Middle frontal gyrus (tissue), 1 donor: ENCODE measurements around the gene PIK3C2B.
A peak's percentile ranks its signal among the peaks of the same experiment; 100 is the strongest.

ENCODE experiments used
- DNase-seq: peaks from one replicate; pipeline ENCODE4 v3.0.0-alpha.2; 2015; ENCODE audit warnings: low spot score; ENCODE audit errors: extremely low spot score

PIK3C2B gene

GRCh38 chr1:204479387-204480136 lies 15.0 kb downstream of the PIK3C2B start:
- no peak for DNase-seq

GRCh38 chr1:204478921-204479320 lies 15.7 kb downstream of the PIK3C2B start:
- DNase-seq: no peak

DNA sequence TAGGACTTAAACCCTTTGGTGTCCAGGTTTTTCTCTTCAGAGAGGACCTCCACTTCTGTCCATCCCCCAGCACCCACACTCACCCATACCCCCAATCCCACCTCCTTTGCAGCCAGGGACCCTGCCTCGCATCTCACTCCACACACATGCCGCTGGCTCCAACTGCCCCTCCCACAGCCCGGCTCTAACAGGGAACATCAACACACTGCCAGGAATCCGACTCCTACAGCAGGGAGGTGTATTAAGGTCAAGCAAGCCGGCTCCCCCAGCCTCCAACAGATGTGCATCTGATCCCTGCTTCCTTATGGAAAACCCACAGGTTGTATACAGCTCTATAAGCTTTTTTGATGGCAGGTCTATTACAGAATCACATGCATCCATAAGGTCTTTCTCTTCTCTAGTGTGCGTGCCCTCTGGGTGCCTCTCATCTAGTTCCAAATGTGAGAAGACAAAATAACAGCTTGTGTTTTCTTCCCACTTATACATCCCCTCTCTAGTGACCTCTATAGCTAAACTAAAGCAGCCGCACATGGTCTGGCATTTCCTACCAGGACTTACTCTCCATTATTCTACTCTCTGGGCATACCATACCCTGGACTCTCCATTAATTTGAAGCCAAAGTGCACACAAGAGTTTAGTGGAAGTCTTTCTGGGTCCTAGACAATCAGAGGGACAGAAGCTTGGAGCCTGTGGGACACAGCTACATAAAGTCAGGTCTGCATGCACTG lies 16.3 kb downstream of the PIK3C2B start:
- DNase-seq: no peak

DNA sequence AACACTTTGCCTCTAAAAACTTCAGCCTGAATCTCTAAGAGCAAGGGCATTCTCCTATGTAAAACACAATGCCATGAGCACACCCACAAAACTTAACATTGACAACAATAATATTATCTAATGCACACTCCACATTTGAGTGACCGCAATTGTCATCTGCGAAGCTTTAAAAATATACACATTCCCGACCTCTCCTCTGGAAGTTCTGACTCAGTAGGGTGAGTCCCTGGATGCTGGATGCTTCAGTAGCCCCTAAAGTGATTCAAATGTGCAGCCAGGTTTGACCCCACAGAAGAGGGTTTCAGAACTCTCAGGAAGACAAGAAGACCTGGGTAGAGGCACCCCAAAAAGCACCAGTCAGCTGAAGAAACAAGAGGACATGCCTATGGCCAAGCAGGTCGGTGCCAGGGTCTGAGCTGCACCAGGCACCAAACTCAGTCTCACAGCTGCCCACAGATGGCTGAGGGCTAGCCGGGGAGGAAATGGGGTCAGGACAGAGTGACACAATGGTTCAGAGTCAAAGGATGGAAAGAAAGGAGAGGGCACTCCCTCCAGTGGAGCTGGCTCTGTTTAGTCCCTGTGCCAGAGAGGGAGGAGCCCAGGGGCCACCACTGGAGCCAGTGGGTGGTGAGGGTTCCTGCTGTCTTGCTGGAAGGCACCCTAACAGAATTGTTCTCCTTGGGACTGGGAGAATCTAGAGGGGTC lies 17.4 kb downstream of the PIK3C2B start:
- peak; percentile 41 for DNase-seq

DNA sequence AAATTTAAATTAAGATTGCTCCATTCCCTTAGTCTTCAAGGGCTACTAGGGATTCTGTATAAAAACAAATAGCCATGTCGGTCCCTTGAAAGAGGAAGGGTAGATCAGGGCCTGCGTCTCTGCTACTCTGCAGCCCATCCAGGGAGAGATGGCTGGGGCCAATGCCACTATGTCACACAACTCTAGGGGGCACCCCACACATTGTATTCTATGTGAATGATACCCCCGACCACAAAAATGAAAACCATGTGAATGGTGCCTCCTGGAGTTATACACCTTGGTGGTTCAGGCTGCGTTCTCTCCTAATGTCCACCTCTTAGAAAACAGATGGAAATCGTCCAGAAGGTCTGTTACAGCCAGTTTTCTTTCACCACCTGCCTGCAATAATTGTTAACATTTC lies 18.0 kb downstream of the PIK3C2B start:
- no peak for DNase-seq

DNA sequence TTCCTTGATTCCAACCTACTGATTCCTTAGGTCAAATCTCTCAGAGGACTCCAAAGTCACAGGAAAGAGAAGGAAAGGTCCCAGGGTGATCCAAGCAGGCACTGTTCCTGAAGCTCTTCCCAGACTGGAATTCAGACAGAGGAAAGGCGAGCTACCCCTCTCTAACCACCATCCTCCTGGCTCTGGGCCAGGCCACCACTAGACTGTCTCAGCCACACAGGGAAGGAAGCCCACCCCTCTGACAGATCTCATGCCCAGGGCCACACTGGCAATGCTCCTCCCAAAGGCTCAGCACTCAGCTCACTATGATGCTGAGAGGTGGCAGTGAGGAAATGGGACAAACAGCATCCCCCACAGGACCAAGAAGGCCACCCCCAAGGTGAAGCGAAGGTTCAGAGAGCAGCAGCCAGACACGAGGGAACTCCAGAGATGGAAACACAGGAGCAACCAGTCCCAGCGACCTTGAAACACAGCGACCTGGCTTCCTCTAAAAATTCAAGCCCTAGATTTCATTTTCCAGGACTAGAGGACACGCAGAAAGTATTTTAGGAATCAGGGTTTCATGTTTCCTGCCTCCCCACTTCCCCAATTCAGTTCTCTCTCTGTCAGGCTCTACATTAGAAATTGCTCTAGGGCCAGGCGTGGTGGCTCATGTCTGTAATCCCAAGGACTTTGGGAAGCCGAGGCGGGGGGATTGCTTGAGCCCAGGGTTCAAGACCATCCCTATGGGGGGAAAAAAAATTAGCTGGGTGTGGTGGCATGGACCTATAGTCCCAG lies 18.8 kb downstream of the PIK3C2B start:
- no peak for DNase-seq

- no peak for DNase-seq
These were observed 21.1 kb downstream of the PIK3C2B start for GRCh38 chr1:204473400-204473965.

DNA sequence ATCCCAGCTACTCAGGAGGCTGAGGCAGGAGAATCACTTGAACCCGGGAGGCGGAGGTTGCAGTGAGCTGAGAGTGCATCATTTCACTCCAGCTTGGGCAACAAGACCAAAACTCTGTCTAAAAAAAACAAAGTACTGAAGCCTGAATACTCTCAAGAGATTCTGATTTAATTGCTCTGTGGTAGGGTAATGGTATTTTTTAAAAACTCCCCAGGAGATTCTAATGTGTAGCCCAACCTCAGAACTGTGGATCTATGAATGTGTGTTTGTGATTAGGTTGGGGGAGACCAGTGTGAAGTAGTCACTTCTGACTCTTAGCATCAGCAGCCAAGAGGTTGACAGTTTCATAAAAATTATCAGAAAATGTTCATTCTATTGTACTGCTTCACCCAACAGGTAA lies 21.9 kb downstream of the PIK3C2B start:
- DNase-seq: no peak

- DNase-seq: no peak
These were observed 22.9 kb downstream of the PIK3C2B start for GRCh38 chr1:204471687-204472086.

DNA sequence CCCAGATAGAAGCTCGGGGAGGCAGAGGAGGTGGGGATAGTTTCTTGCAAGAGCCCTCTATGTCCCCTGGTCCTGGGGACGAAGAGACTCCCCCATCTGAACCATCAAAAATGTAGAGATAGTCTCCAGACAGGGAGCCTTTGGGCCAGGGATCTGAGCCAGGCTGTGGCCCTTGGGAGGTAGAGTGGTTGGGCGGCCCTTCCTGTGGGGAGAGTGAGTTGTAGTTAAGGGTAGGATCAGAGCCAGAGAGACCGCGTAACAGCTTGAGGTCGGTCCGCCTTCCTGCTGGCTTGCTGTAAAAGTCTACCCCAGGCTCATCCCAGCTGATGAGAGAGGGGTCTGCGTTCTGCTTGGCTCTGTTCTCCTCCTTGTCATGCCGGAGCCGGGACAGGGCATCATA lies 25.3 kb downstream of the PIK3C2B start:
- DNase-seq: no peak

- DNase-seq: no peak
These were observed 25.8 kb downstream of the PIK3C2B start for GRCh38 chr1:204468766-204469302.

DNA sequence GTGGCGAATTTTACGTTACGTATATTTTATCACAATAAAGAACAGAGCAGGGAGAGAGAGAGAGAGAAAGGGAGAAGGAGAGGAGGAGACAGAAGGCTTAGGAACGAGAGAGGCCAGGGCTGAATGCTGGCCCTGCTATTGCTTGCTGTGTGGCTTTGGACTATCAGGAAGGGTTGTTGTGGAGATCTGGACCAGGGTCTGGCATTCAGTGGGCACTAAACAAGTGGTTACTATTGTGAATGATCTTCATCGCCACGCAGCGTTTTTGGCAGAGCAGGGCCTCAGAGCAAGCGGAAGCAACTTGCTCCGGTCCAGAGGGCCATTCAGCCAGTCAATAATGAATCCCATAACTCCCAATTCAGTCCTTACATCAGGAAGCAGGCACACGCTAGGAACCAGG lies 26.4 kb downstream of the PIK3C2B start:
- DNase-seq: peak; percentile 54

DNA sequence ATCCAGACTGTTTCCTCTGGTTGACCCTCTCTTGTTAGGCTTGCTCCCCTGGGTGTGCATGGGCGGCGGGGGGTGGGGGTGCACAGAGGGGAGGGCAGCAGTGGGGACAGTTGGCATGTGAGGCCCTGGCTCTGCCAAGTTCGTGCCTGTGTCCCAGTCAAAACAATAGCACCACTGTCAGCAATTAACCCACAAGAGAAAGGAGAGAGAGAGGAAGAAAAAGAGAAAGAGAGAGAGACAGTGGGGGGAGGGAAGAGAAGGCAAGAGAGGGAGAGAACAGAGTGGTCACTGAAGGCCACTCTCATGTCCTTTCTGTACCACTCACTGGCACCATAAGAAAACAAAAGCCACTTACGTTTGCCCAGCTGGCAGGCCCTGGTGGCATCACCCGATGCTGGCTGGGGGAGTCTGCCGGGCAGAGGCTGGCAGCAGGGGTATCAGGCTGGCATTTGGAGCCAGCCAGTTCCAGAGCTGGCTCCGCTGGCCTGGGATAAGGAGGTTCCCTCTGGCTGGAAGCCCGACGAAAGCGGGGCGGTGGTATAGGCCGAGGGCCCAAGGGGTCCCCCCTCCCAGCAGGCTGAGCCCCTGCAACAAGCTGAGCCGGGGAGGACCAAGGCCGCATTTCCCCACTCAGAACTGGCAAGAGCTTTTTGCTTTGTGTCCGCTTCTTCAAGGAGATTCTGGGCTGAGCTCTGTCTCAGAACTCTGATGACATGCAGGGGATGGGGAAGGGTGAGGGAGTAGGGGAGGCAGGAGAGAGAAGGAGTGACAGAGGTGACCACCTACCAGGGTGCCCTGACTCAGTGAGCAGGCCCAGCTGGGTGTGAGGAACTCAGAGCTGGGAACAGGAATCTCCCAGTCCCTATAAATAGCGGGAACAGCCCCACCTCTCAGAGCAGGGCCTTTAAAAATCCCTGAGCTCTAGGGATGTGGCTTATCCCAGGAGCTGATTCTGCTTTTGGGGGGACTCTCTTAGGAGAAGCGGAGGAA lies 27.9 kb downstream of the PIK3C2B start:
- DNase-seq: peak; percentile 68

GRCh38 chr1:204465546-204466415 lies 28.8 kb downstream of the PIK3C2B start:
- DNase-seq: no peak

GRCh38 chr1:204464701-204465100 lies 29.9 kb downstream of the PIK3C2B start:
- no peak for DNase-seq

- no peak for DNase-seq
These were observed 30.4 kb downstream of the PIK3C2B start for GRCh38 chr1:204464187-204464631.

GRCh38 chr1:204463125-204464060 lies 31.2 kb downstream of the PIK3C2B start:
- DNase-seq: no peak

DNA sequence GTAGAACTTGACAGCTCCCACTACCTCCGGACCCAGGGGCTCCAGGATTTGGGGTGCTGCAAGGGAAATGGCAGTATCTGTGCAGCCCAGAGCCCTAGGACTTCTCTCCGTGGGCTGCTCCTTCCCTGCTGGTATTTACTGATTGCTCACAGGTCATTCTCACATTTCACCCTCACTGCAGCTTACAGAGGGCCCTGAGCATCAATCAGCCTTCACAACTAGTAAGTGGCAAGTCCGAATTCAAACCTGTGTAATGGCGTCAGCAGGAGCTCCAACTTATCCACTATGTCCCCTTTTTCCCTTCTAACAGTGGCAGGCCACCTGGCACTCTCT lies 32.4 kb downstream of the PIK3C2B start:
- no peak for DNase-seq
